IMR-90 (cell line): ENCODE data around the gene AGXT2. TPM values are rescaled to one million over a fixed set of nuclear protein-coding genes. Genes with fewer than 3 reads are reported as not detected.
A peak's percentile ranks its signal among the peaks of the same experiment; 100 is the strongest.

Experiments
- ATAC-seq: fragments of 200-7000 bp; cut with Tn5 transposase; 2 replicates; pipeline ENCODE4 v1.9.1; 2020; ENCODE audit warnings: low read depth, mild to moderate bottlenecking, moderate library complexity
- BruUV-seq: library from RNA; stranded (reverse); fragments of 400-500 nt; replicated peaks from 2 replicates; lab custom pipeline; 2021; lab: Mats Ljungman, UMichigan
- CTCF ChIA-PET: fragments of 300-600 bp; formaldehyde crosslinking; extraction: SDS; loops from one replicate; lab custom pipeline; 2021; ENCODE audit warnings: antibody characterized with exemption; lab: Yijun Ruan, JAX
- POLR2A ChIA-PET: fragments of 300-600 bp; sonication (Branson Sonifier 250); formaldehyde crosslinking; loops from one replicate; lab custom pipeline; 2022; ENCODE audit warnings: antibody characterized with exemption; ENCODE audit not compliant: unreplicated experiment; lab: Charles Lee
- DNase-seq: peaks from one replicate; pipeline ENCODE4 v3.0.0; 2013
- H2AFZ ChIP-seq: replicated peaks from 2 replicates; pipeline ENCODE3; 2013; ENCODE audit warnings: low read length, mild to moderate bottlenecking; ENCODE audit not compliant: poor library complexity
- H2AK5ac ChIP-seq: 2 replicates; pipeline ENCODE4 v1.6.1; 2013; ENCODE audit warnings: low read depth, low read length, inconsistent platforms
- H2AK9ac ChIP-seq: replicated peaks from 2 replicates; pipeline ENCODE3; 2013; ENCODE audit warnings: mild to moderate bottlenecking, low read depth, low read length, moderate library complexity; ENCODE audit not compliant: poor library complexity
- H2BK120ac ChIP-seq: 2 replicates; pipeline ENCODE4 v1.6.1; 2013; ENCODE audit warnings: low read depth, low read length, inconsistent platforms
- H2BK15ac ChIP-seq: 3 replicates; pipeline ENCODE4 v1.6.1; 2013; ENCODE audit warnings: low read depth, low read length, inconsistent platforms
- H2BK20ac ChIP-seq: 2 replicates; pipeline ENCODE4 v1.6.1; 2013; ENCODE audit warnings: low read depth, mild to moderate bottlenecking, inconsistent platforms, low read length, moderate library complexity
- H2BK5ac ChIP-seq: 2 replicates; pipeline ENCODE4 v1.6.1; 2013; ENCODE audit warnings: mild to moderate bottlenecking, low read depth, low read length, inconsistent platforms; ENCODE audit not compliant: poor library complexity, severe bottlenecking
- H3K14ac ChIP-seq: replicated peaks from 2 replicates; pipeline ENCODE4 v1.6.1; 2013; ENCODE audit warnings: low read depth, low read length, inconsistent platforms
- H3K18ac ChIP-seq: 2 replicates; pipeline ENCODE4 v1.6.1; 2013; ENCODE audit warnings: low read depth, low read length, control low read depth
- H3K23ac ChIP-seq: 2 replicates; pipeline ENCODE4 v1.6.1; 2013; ENCODE audit warnings: low read depth, low read length, inconsistent platforms
- H3K27ac ChIP-seq: 2 replicates; pipeline ENCODE4 v1.5.1; 2013; ENCODE audit warnings: mild to moderate bottlenecking, control low read depth, low read length; ENCODE audit not compliant: insufficient read depth
- H3K27me3 ChIP-seq: 2 replicates; pipeline ENCODE4 v1.6.1; 2013; ENCODE audit warnings: low read length; ENCODE audit not compliant: control insufficient read depth, insufficient read depth
- H3K36me3 ChIP-seq: 2 replicates; pipeline ENCODE4 v1.6.1; 2013; ENCODE audit warnings: low read length, mixed read lengths; ENCODE audit not compliant: control insufficient read depth, insufficient read depth
- H3K4ac ChIP-seq: 2 replicates; pipeline ENCODE4 v1.6.1; 2013; ENCODE audit warnings: low read depth, low read length, inconsistent platforms
- H3K4me1 ChIP-seq: 2 replicates; pipeline ENCODE4 v1.6.1; 2013; ENCODE audit warnings: low read length, mixed read lengths; ENCODE audit not compliant: control insufficient read depth, insufficient read depth
- H3K4me2 ChIP-seq: 2 replicates; pipeline ENCODE4 v1.6.1; 2013; ENCODE audit warnings: low read depth, mild to moderate bottlenecking, control low read depth, low read length, moderate library complexity
- H3K4me3 ChIP-seq: 2 replicates; pipeline ENCODE4 v1.5.1; 2013; ENCODE audit warnings: low read depth, mild to moderate bottlenecking, control low read depth, low read length, moderate library complexity; ENCODE audit not compliant: insufficient read depth
- H3K56ac ChIP-seq: 2 replicates; pipeline ENCODE4 v1.6.1; 2013; ENCODE audit warnings: low read length, inconsistent platforms; ENCODE audit not compliant: insufficient read depth; ENCODE audit errors: extremely low read depth
- H3K79me1 ChIP-seq, 2 experiments: 2 replicates each; pipeline ENCODE4 v1.6.1; 2013; ENCODE audit warnings: low read length in 2 of 2, inconsistent platforms in 1 of 2, low read depth in 1 of 2
- H3K9ac ChIP-seq: 2 replicates; pipeline ENCODE4 v1.6.1; 2013; ENCODE audit warnings: low read depth, low read length, control low read depth
- H3K9me1 ChIP-seq: 2 replicates; pipeline ENCODE4 v1.6.1; 2013; ENCODE audit warnings: low read length, inconsistent platforms; ENCODE audit not compliant: insufficient read depth
- H3K9me3 ChIP-seq: 2 replicates; pipeline ENCODE4 v1.6.1; 2013; ENCODE audit warnings: low read length; ENCODE audit not compliant: control insufficient read depth, insufficient read depth
- H4K20me1 ChIP-seq: 2 replicates; pipeline ENCODE4 v1.6.1; 2013; ENCODE audit warnings: low read length, inconsistent platforms; ENCODE audit not compliant: insufficient read depth
- H4K5ac ChIP-seq: 2 replicates; pipeline ENCODE4 v1.6.1; 2013; ENCODE audit warnings: mild to moderate bottlenecking, low read depth, low read length, control low read depth
- H4K8ac ChIP-seq, 2 experiments: 2 replicates each; pipeline ENCODE4 v1.6.1; 2013; ENCODE audit warnings: low read depth in 2 of 2, low read length in 2 of 2, control low read depth in 1 of 2, inconsistent platforms in 1 of 2
- H4K91ac ChIP-seq: 2 replicates; pipeline ENCODE4 v1.6.1; 2013; ENCODE audit warnings: low read depth, low read length, inconsistent platforms; ENCODE audit not compliant: insufficient read depth
- CHD1 ChIP-seq: IDR thresholded peaks from 2 replicates; pipeline ENCODE4 v1.6.1; 2012; ENCODE audit warnings: low read depth, low read length, improper control_type of control experiment
- CTCF ChIP-seq: conservative IDR thresholded peaks from 2 replicates; pipeline ENCODE4 v1.5.1; 2012; ENCODE audit warnings: mild to moderate bottlenecking, low read depth, low read length, improper control_type of control experiment
- WGBS, 2 experiments: methylation state at CpG; one replicate each; pipeline versions ENCODE4 v1.1.5 to v1.1.7; 2013; ENCODE audit warnings: missing lambda C conversion rate in 2 of 2; ENCODE audit not compliant: insufficient read length in 1 of 2; ENCODE audit errors: extremely low coverage in 2 of 2; 5-methylcytosine and 5-hydroxymethylcytosine counted together
- dilution Hi-C: fragments of 300-500 bp; cut with HindIII; formaldehyde crosslinking; loops from one replicate; pipeline ENCODE4 v1.14.3; 2018; ENCODE audit warnings: low sequenced_read_pairs; ENCODE audit not compliant: unreplicated experiment
- in situ Hi-C: fragments of 300-500 bp; cut with MboI; formaldehyde crosslinking; loops from 3 replicates; pipeline ENCODE4 v1.14.3; 2019; ENCODE audit warnings: low sequenced_read_pairs, inconsistent platforms, mixed read lengths
- intact Hi-C: fragments of 100-400 bp; cut with micrococcal nuclease; formaldehyde crosslinking; loops from 2 replicates; pipeline ENCODE4 v1.10.0; 2022
- polyA plus RNA-seq, 3 experiments: library from polyadenylated mRNA; depleted of rRNA; stranded (reverse); fragments of >200 nt; gene quantifications; 2 replicates each; pipeline ENCODE4 v1.2.3, GENCODE V29; 2012; ENCODE audit warnings: low replicate concordance in 1 of 3
- total RNA-seq: library from RNA; depleted of rRNA; stranded (reverse); fragments of >200 nt; gene quantifications from 2 replicates; pipeline ENCODE4 v1.2.3, GENCODE V29; 2012

AGXT2 gene
- total and polyA plus RNA-seq, 2 of the 4 experiments (the other 2 are of a cell fraction), result not detected

- no peak overlapping the region for H3K23ac ChIP-seq
- BruUV-seq, result no TSS peak
- H2BK20ac ChIP-seq, result no peak overlapping the region
- no peak for ATAC-seq
- H3K9me1 ChIP-seq, result no peaks in the 10 kb centered on the region
- no peak overlapping the region for H3K4me2 ChIP-seq
- no peaks in the 10 kb centered on the region for H4K20me1 ChIP-seq
- H2AK5ac ChIP-seq, result no peak overlapping the region
- no peak overlapping the region for H3K4ac ChIP-seq
- H3K56ac ChIP-seq, result no peak overlapping the region
- no peak overlapping the region for H2AK9ac ChIP-seq
- no peak overlapping the region for H2BK120ac ChIP-seq
- in situ Hi-C loops, result no loop called here
- intact Hi-C loops, result no loop called here
- no peaks in the 10 kb centered on the region for H3K36me3 ChIP-seq
- H3K14ac ChIP-seq, result no peak overlapping the region
- ChIA-PET POLR2A (no interaction called here), CTCF (no interaction called here)
- 63% methylated on average over 3 of the region's 10 CpGs; no CpG with 5 or more reads in 1 of the 2 experiments for WGBS, 2 experiments
- dilution Hi-C loops, result no loop called here
- H3K4me1 ChIP-seq, result peaks cover 4% of the 10 kb centered on the region; the same call in 1 of the 2 replicates
- H2BK15ac ChIP-seq, result no peak overlapping the region; the same call in 2 of the 3 replicates
- H3K27ac ChIP-seq, result no peak overlapping the region
- no peak for DNase-seq
- H3K9ac ChIP-seq, result no peak overlapping the region
- H2BK5ac ChIP-seq, result no peak overlapping the region
- no peak overlapping the region for H4K5ac ChIP-seq
- peaks cover 1% of the 10 kb centered on the region for H3K27me3 ChIP-seq
- no peak overlapping the region for H3K4me3 ChIP-seq
- H4K8ac ChIP-seq, result no peak overlapping the region
- H4K91ac ChIP-seq, result no peak overlapping the region
- no peak overlapping the region for H3K18ac ChIP-seq
- 0 out of 2 replicates have a peak, but pooled peaks have one; percentile 2 for TF ChIP-seq CTCF
- no peak for TF ChIP-seq CHD1
- H2AFZ ChIP-seq, result no peak overlapping the region
- no peaks in the 10 kb centered on the region for H3K79me1 ChIP-seq
- no peaks in the 10 kb centered on the region for H3K9me3 ChIP-seq
Measured at GRCh38 chr5:35030426-35031100, 17.2 kb downstream of the AGXT2 start.
